Panc1 (cell line): ENCODE measurements around the gene ZDHHC14. TPM values are rescaled to one million over a fixed set of nuclear protein-coding genes. Genes with fewer than 3 reads are reported as not detected.

ENCODE experiments used
- ATAC-seq: fragments of 200-7000 bp; cut with Tn5 transposase; 2 replicates; pipeline ENCODE4 v1.9.1; 2020; ENCODE audit warnings: mild to moderate bottlenecking, moderate library complexity
- BruUV-seq: library from RNA; stranded (reverse); fragments of 400-500 nt; replicated peaks from 2 replicates; lab custom pipeline; 2021; lab: Mats Ljungman, UMichigan
- CTCF ChIA-PET: fragments of 300-600 bp; sonication (Branson Sonifier 250); formaldehyde crosslinking; loops from one replicate; lab custom pipeline; 2022; ENCODE audit warnings: antibody characterized with exemption; lab: Charles Lee
- POLR2A ChIA-PET: fragments of 300-600 bp; sonication (Branson Sonifier 250); formaldehyde crosslinking; loops from one replicate; lab custom pipeline; 2022; ENCODE audit warnings: antibody characterized with exemption; lab: Charles Lee
- DNase-seq: peaks from one replicate; pipeline ENCODE4 v3.0.0-alpha.2; 2010; ENCODE audit warnings: low read depth, low spot score
- H3K27ac ChIP-seq: 2 replicates; pipeline ENCODE4 v1.5.1; 2011; ENCODE audit warnings: mild to moderate bottlenecking, low read length, inconsistent platforms
- H3K27me3 ChIP-seq: fragments of 200-500 bp; sonication (Bioruptor generic); 2 replicates; pipeline ENCODE4 v1.6.0; 2014; ENCODE audit warnings: low read length, inconsistent platforms; ENCODE audit not compliant: control insufficient read depth, insufficient read depth
- H3K36me3 ChIP-seq: fragments of 200-500 bp; sonication (Bioruptor generic); 2 replicates; pipeline ENCODE4 v1.5.1; 2014; ENCODE audit warnings: inconsistent platforms, mild to moderate bottlenecking, low read length, moderate library complexity; ENCODE audit not compliant: control insufficient read depth, insufficient read depth
- H3K4me1 ChIP-seq: 2 replicates; pipeline ENCODE4 v1.5.1; 2011; ENCODE audit warnings: inconsistent platforms, mild to moderate bottlenecking, low read length, moderate library complexity; ENCODE audit not compliant: control insufficient read depth, insufficient read depth
- H3K4me3 ChIP-seq, 2 experiments: 2 replicates each; pipeline ENCODE4 v1.5.1; 2011 to 2012; ENCODE audit warnings: low read depth in 2 of 2, low read length in 2 of 2, mild to moderate bottlenecking in 2 of 2, inconsistent platforms in 1 of 2, moderate library complexity in 1 of 2
- H3K9me3 ChIP-seq: fragments of 200-500 bp; sonication (Bioruptor generic); 2 replicates; pipeline ENCODE4 v1.5.1; 2014; ENCODE audit warnings: low read depth, mild to moderate bottlenecking, inconsistent platforms, low read length, moderate library complexity; ENCODE audit not compliant: control insufficient read depth, insufficient read depth
- POLR2AphosphoS5 ChIP-seq: IDR thresholded peaks from 2 replicates; pipeline ENCODE4 v1.6.1; 2012; ENCODE audit warnings: mild to moderate bottlenecking, low read depth, low read length, moderate library complexity
- SIN3A ChIP-seq: IDR thresholded peaks from 2 replicates; pipeline ENCODE4 v1.6.1; 2012; ENCODE audit warnings: low read depth, mild to moderate bottlenecking, low read length, moderate library complexity, borderline replicate concordance; ENCODE audit not compliant: insufficient read depth
- TCF7L2 ChIP-seq: IDR thresholded peaks from 2 replicates; pipeline ENCODE4 v1.6.1; 2011; ENCODE audit warnings: mild to moderate bottlenecking, low read depth, low read length, inconsistent platforms
- in situ Hi-C: cut with HindIII; loops from 2 replicates; pipeline ENCODE4 v1.10.0; 2016; ENCODE audit warnings: low sequenced_read_pairs, low pct_unique_long_range_greater_than_20kb
- intact Hi-C: fragments of 100-400 bp; cut with micrococcal nuclease; formaldehyde crosslinking; loops from one replicate; pipeline ENCODE4 v1.10.0; 2022; ENCODE audit not compliant: unreplicated experiment
- total RNA-seq: library from RNA; stranded (reverse); gene quantifications from one replicate; pipeline ENCODE4 v1.2.1, GENCODE V29; 2021; ENCODE audit not compliant: unreplicated experiment
- TF ChIP-seq, protein P1 (sequence below), 2 experiments: IDR thresholded peaks; 2 replicates each; pipeline ENCODE4 v1.6.1; 2011 to 2012; ENCODE audit warnings: low read depth in 2 of 2, control low read depth in 1 of 2, low read length in 1 of 2, mild to moderate bottlenecking in 1 of 2, moderate library complexity in 1 of 2; ENCODE audit not compliant: insufficient read depth in 1 of 2
- TF ChIP-seq, protein P2 (sequence below): fragments of 450-650 bp; IDR thresholded peaks from 2 replicates; pipeline ENCODE4 v1.5.1; 2017; ENCODE audit warnings: mild to moderate bottlenecking

The ZDHHC14 gene
- total RNA-seq, 1 experiment from 2014 or later: 19.9 TPM

GRCh38 chr6:157647261-157647915 lies 266.4 kb downstream of the ZDHHC14 start:
- intact Hi-C loops (no loop called here), in situ Hi-C loops (no loop called here)
- ChIA-PET CTCF (no interaction called here), POLR2A (no interaction called here)
- Histone ChIP-seq H3K36me3 (no peaks in the 10 kb centered on the region), H3K27ac (no peak overlapping the region), H3K4me3 (no peak overlapping the region), H3K4me1 (no peaks in the 10 kb centered on the region), H3K27me3 (no peaks in the 10 kb centered on the region), H3K9me3 (no peaks in the 10 kb centered on the region)
- DNase-seq: no peak
- no peak for ATAC-seq
- TF ChIP-seq POLR2AphosphoS5 (no peak), SIN3A (no peak), TCF7L2 (no peak)
- TF ChIP-seq, protein P1, sequence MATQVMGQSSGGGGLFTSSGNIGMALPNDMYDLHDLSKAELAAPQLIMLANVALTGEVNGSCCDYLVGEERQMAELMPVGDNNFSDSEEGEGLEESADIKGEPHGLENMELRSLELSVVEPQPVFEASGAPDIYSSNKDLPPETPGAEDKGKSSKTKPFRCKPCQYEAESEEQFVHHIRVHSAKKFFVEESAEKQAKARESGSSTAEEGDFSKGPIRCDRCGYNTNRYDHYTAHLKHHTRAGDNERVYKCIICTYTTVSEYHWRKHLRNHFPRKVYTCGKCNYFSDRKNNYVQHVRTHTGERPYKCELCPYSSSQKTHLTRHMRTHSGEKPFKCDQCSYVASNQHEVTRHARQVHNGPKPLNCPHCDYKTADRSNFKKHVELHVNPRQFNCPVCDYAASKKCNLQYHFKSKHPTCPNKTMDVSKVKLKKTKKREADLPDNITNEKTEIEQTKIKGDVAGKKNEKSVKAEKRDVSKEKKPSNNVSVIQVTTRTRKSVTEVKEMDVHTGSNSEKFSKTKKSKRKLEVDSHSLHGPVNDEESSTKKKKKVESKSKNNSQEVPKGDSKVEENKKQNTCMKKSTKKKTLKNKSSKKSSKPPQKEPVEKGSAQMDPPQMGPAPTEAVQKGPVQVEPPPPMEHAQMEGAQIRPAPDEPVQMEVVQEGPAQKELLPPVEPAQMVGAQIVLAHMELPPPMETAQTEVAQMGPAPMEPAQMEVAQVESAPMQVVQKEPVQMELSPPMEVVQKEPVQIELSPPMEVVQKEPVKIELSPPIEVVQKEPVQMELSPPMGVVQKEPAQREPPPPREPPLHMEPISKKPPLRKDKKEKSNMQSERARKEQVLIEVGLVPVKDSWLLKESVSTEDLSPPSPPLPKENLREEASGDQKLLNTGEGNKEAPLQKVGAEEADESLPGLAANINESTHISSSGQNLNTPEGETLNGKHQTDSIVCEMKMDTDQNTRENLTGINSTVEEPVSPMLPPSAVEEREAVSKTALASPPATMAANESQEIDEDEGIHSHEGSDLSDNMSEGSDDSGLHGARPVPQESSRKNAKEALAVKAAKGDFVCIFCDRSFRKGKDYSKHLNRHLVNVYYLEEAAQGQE (IDR thresholded peaks at IDR 0.05; ENCODE audit: insufficient read depth in 1 of 2, low read depth in 2 of 2, low read length in 1 of 2): no peak
- TF ChIP-seq, protein P2, sequence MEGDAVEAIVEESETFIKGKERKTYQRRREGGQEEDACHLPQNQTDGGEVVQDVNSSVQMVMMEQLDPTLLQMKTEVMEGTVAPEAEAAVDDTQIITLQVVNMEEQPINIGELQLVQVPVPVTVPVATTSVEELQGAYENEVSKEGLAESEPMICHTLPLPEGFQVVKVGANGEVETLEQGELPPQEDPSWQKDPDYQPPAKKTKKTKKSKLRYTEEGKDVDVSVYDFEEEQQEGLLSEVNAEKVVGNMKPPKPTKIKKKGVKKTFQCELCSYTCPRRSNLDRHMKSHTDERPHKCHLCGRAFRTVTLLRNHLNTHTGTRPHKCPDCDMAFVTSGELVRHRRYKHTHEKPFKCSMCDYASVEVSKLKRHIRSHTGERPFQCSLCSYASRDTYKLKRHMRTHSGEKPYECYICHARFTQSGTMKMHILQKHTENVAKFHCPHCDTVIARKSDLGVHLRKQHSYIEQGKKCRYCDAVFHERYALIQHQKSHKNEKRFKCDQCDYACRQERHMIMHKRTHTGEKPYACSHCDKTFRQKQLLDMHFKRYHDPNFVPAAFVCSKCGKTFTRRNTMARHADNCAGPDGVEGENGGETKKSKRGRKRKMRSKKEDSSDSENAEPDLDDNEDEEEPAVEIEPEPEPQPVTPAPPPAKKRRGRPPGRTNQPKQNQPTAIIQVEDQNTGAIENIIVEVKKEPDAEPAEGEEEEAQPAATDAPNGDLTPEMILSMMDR: no peak
- no TSS peak for BruUV-seq

GRCh38 chr6:157648561-157648960 lies 267.6 kb downstream of the ZDHHC14 start:
- no peaks in the 10 kb centered on the region for H3K27me3 ChIP-seq
- no peaks in the 10 kb centered on the region for H3K9me3 ChIP-seq
- ChIA-PET POLR2A (no interaction called here), CTCF (no interaction called here)
- no peaks in the 10 kb centered on the region for H3K4me1 ChIP-seq
- in situ Hi-C loops (no loop called here), intact Hi-C loops (no loop called here)
- H3K4me3 ChIP-seq: no peak overlapping the region
- BruUV-seq: no TSS peak
- no peak for DNase-seq
- TF ChIP-seq POLR2AphosphoS5 (no peak), TCF7L2 (no peak), SIN3A (no peak)
- TF ChIP-seq, protein P1 (IDR thresholded peaks at IDR 0.05; ENCODE audit: insufficient read depth in 1 of 2, low read depth in 2 of 2, low read length in 1 of 2): no peak
- TF ChIP-seq, protein P2: no peak
- ATAC-seq: no peak
- no peaks in the 10 kb centered on the region for H3K36me3 ChIP-seq
- H3K27ac ChIP-seq: no peak overlapping the region
